Cardiac muscle cell (in vitro differentiated cells and primary cell): ENCODE measurements around the gene ING5. TPM values are rescaled to one million over a fixed set of nuclear protein-coding genes. Genes with fewer than 3 reads are reported as not detected.

Source experiments
- DNase-seq, 2 donors: peaks; one replicate each; pipeline versions ENCODE4 v3.0.0 to v3.0.0-alpha.2; 2010 to 2017; ENCODE audit warnings: low read depth in 1 of 2, low spot score in 1 of 2
- H3K27ac ChIP-seq: fragments of 200-600 bp; sonication (generic); 2 replicates; pipeline ENCODE4 v1.5.1; 2016
- H3K27me3 ChIP-seq: fragments of 200-600 bp; sonication (generic); 2 replicates; pipeline ENCODE4 v1.6.0; 2016; ENCODE audit warnings: control low read depth
- H3K36me3 ChIP-seq: fragments of 200-600 bp; sonication (generic); 2 replicates; pipeline ENCODE4 v1.5.1; 2016; ENCODE audit warnings: control low read depth
- H3K4me1 ChIP-seq: fragments of 200-600 bp; sonication (generic); 2 replicates; pipeline ENCODE4 v1.8.1; 2017; ENCODE audit warnings: low read depth, mild to moderate bottlenecking, mixed run types
- H3K4me3 ChIP-seq: fragments of 200-600 bp; sonication (generic); 2 replicates; pipeline ENCODE4 v1.5.1; 2016; ENCODE audit warnings: mild to moderate bottlenecking
- H3K9me3 ChIP-seq: fragments of 200-600 bp; sonication (generic); 2 replicates; pipeline ENCODE4 v1.5.1; 2017; ENCODE audit warnings: low read depth, mild to moderate bottlenecking, control low read depth
- CTCF ChIP-seq: IDR thresholded peaks from 2 replicates; pipeline ENCODE4 v1.5.1; 2012; ENCODE audit warnings: low read depth, mild to moderate bottlenecking, low read length
- polyA plus RNA-seq: library from polyadenylated mRNA; unstranded; fragments of >200 nt; fragmentation: Nextera tagmentation; extraction: Ambion mirVana; gene quantifications from 2 replicates; pipeline ENCODE4 v1.2.1, GENCODE V29; 2016
- total RNA-seq: library from RNA; depleted of rRNA; stranded (reverse); fragments of >200 nt; gene quantifications from 2 replicates; pipeline ENCODE4 v1.2.3, GENCODE V29; 2016

Gene ING5
- total and polyA plus RNA-seq, 2 experiments from 2014 or later, result 16.3 to 53.6 TPM

GRCh38 chr2:241769819-241770184, 68.0 kb downstream of the ING5 start:
- no peak overlapping the region for H3K4me3 ChIP-seq

GRCh38 chr2:241770185-241770935, 68.5 kb downstream of the ING5 start:
- no peak for TF ChIP-seq CTCF
- peaks cover 9% of the 10 kb centered on the region for H3K4me1 ChIP-seq
- no peaks in the 10 kb centered on the region for H3K9me3 ChIP-seq
- no peaks in the 10 kb centered on the region for H3K36me3 ChIP-seq
- H3K4me3 ChIP-seq, result no peak overlapping the region
- H3K27me3 ChIP-seq, result no peaks in the 10 kb centered on the region
- peak in 1 of 2 donors; percentile 54 for DNase-seq
- peak overlapping the region; percentile 69 for H3K27ac ChIP-seq

More at GRCh38 chr2:241769819-241770184, 68.0 kb downstream of the ING5 start:
- DNase-seq, result no peak
- no peaks in the 10 kb centered on the region for H3K27me3 ChIP-seq
- H3K4me1 ChIP-seq, result peaks cover 10% of the 10 kb centered on the region
- H3K9me3 ChIP-seq, result no peaks in the 10 kb centered on the region
- no peaks in the 10 kb centered on the region for H3K36me3 ChIP-seq
- no peak for TF ChIP-seq CTCF
- H3K27ac ChIP-seq, result no peak overlapping the region

GRCh38 chr2:241770936-241771285, 69.1 kb downstream of the ING5 start:
- no peaks in the 10 kb centered on the region for H3K9me3 ChIP-seq
- no peaks in the 10 kb centered on the region for H3K36me3 ChIP-seq
- H3K4me3 ChIP-seq, result no peak overlapping the region
- H3K27ac ChIP-seq, result peak overlapping the region; percentile 69
- DNase-seq, result no peak
- TF ChIP-seq CTCF, result no peak
- H3K27me3 ChIP-seq, result no peaks in the 10 kb centered on the region
- peaks cover 9% of the 10 kb centered on the region for H3K4me1 ChIP-seq

GRCh38 chr2:241771286-241772062, 69.6 kb downstream of the ING5 start:
- no peak for TF ChIP-seq CTCF
- Histone ChIP-seq H3K9me3 (no peaks in the 10 kb centered on the region), H3K4me1 (peaks cover 9% of the 10 kb centered on the region), H3K36me3 (no peaks in the 10 kb centered on the region), H3K27ac (peak overlapping the region; percentile 69), H3K27me3 (no peaks in the 10 kb centered on the region), H3K4me3 (no peak overlapping the region)
- peak in 1 of 2 donors; percentile 59 for DNase-seq

GRCh38 chr2:241772063-241772499, 70.2 kb downstream of the ING5 start:
- no peak for TF ChIP-seq CTCF
- no peaks in the 10 kb centered on the region for H3K27me3 ChIP-seq
- no peak overlapping the region for H3K27ac ChIP-seq
- no peak for DNase-seq
- H3K4me1 ChIP-seq, result peaks cover 9% of the 10 kb centered on the region
- H3K4me3 ChIP-seq, result no peak overlapping the region
- H3K36me3 ChIP-seq, result no peaks in the 10 kb centered on the region
- H3K9me3 ChIP-seq, result no peaks in the 10 kb centered on the region
